Ureter (tissue), 1 donor: ENCODE results near the gene GADD45G. TPM values are rescaled to one million over a fixed set of nuclear protein-coding genes. Genes with fewer than 3 reads are reported as not detected.

ENCODE experiments used
- DNase-seq: peaks from one replicate; pipeline ENCODE4 v3.0.0-alpha.2; 2020; ENCODE audit warnings: low spot score
- total RNA-seq: library from RNA; stranded (reverse); gene quantifications from one replicate; pipeline ENCODE4 v1.2.4, GENCODE V29; 2023
- donor health status: DM: yes; HTN: yes; CAD: no.

The GADD45G gene
- total RNA-seq, 1 donor from 2014 or later: 6.2 TPM

- DNase-seq: no peak
These were observed 4.7 kb downstream of the GADD45G start for GRCh38 chr9:89609426-89610006.

- DNase-seq: no peak
These were observed 5.6 kb downstream of the GADD45G start for GRCh38 chr9:89610391-89610925.

GRCh38 chr9:89611425-89611824, 6.6 kb downstream of the GADD45G start:
- no peak for DNase-seq

- DNase-seq: no peak
These were observed 7.9 kb downstream of the GADD45G start for GRCh38 chr9:89612566-89613278.

GRCh38 chr9:89613912-89614892, 9.4 kb downstream of the GADD45G start:
- DNase-seq: no peak

- DNase-seq: no peak
These were observed 10.8 kb downstream of the GADD45G start for GRCh38 chr9:89615661-89616060.

GRCh38 chr9:89616411-89616810, 11.6 kb downstream of the GADD45G start:
- no peak for DNase-seq

- no peak for DNase-seq
These were observed 13.2 kb downstream of the GADD45G start for GRCh38 chr9:89617978-89618377.

GRCh38 chr9:89619019-89619418, 14.2 kb downstream of the GADD45G start:
- no peak for DNase-seq

- no peak for DNase-seq
These were observed 14.8 kb downstream of the GADD45G start for GRCh38 chr9:89619424-89620138.

GRCh38 chr9:89621031-89621430, 16.2 kb downstream of the GADD45G start:
- DNase-seq: no peak

- no peak for DNase-seq
These were observed 16.9 kb downstream of the GADD45G start for GRCh38 chr9:89621676-89622075.

GRCh38 chr9:89622933-89623861, 18.4 kb downstream of the GADD45G start:
- no peak for DNase-seq

- DNase-seq: no peak
These were observed 19.2 kb downstream of the GADD45G start for GRCh38 chr9:89623925-89624420.

GRCh38 chr9:89625721-89626687, 21.2 kb downstream of the GADD45G start:
- no peak for DNase-seq

- no peak for DNase-seq
These were observed 22.0 kb downstream of the GADD45G start for GRCh38 chr9:89626741-89627265.

GRCh38 chr9:89628601-89629000, 23.8 kb downstream of the GADD45G start:
- no peak for DNase-seq

- DNase-seq: no peak
These were observed 24.5 kb downstream of the GADD45G start for GRCh38 chr9:89629081-89629976.
